WI38 (cell line): Measurements from ENCODE around the gene CWC15.

Experiments
- H3K4me3 ChIP-seq: 2 replicates; pipeline ENCODE4 v1.5.1; 2011; ENCODE audit warnings: low read depth, mild to moderate bottlenecking, control low read depth, low read length
- TF ChIP-seq, protein P1 (sequence below): IDR thresholded peaks from 2 replicates; pipeline ENCODE4 v1.5.1; 2012; ENCODE audit warnings: low read depth, mild to moderate bottlenecking, control low read depth, low read length

CWC15 gene

DNA sequence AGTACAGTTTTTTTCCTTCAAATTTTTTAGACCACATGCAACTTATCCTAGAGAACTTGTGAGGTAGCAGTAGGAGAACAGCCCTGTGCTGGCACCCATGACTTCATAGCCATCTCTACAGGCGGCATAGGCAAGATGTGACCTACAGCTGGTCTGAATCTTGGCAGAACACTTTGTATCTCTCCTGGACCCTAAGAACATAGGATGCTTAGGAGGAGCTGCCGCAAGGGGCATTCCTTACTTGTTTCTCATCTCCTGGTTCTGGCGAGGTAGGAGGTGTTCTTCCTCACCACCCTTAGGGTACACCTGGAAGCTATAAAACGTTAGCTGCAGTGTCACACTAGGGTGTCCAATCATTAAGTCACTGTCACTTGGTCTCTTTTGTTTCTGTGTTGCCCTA, 16.4 kb downstream of the CWC15 start:
- H3K4me3 ChIP-seq: no peak overlapping the region
- TF ChIP-seq, protein P1, sequence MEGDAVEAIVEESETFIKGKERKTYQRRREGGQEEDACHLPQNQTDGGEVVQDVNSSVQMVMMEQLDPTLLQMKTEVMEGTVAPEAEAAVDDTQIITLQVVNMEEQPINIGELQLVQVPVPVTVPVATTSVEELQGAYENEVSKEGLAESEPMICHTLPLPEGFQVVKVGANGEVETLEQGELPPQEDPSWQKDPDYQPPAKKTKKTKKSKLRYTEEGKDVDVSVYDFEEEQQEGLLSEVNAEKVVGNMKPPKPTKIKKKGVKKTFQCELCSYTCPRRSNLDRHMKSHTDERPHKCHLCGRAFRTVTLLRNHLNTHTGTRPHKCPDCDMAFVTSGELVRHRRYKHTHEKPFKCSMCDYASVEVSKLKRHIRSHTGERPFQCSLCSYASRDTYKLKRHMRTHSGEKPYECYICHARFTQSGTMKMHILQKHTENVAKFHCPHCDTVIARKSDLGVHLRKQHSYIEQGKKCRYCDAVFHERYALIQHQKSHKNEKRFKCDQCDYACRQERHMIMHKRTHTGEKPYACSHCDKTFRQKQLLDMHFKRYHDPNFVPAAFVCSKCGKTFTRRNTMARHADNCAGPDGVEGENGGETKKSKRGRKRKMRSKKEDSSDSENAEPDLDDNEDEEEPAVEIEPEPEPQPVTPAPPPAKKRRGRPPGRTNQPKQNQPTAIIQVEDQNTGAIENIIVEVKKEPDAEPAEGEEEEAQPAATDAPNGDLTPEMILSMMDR: no peak

DNA sequence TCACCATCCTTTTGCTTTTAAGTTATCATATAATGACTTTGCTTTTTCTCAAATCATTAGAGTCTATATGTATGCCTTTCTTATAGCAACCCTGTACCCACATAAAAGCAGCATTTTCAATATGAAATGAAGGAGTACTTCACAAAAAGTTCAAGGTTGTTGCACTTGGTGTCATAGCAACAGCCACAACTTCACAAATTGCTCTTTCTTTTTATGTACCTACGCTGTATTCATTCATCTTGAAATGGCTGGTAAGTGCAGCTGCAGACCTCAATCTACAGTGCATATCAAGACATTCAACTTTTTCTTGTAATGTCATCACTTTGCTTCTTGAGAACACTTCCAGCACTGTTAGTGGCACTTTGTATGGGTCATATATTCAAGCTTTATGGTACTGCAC, 18.6 kb downstream of the CWC15 start:
- H3K4me3 ChIP-seq: no peak overlapping the region
- TF ChIP-seq, protein P1: no peak

DNA sequence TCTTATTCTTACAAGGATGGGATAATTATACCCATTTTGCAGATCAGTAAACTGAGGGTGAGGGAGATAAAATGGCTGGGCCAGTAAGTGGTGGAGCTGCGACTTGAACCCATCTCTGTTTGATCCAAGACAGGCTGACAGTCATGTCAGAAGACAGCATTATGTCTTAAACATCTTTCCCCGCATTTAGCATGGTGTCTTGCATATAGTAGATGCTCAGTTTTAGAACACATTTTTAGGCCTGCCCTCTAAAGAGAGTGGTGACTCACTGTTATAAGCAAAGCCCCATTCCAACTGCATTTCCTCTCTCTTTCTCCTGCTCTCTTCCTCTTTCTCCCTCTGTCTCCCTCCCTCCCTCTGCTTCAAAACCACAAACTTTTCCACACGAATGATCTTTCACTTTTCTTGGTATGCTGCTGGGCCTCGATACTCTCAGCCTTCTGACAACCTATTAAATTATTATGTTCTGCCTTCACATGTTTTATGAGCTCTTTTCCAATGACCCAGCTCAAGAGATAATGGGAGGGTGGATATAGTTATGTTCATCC, 25.2 kb downstream of the CWC15 start:
- no peak overlapping the region for H3K4me3 ChIP-seq
- TF ChIP-seq, protein P1: no peak

DNA sequence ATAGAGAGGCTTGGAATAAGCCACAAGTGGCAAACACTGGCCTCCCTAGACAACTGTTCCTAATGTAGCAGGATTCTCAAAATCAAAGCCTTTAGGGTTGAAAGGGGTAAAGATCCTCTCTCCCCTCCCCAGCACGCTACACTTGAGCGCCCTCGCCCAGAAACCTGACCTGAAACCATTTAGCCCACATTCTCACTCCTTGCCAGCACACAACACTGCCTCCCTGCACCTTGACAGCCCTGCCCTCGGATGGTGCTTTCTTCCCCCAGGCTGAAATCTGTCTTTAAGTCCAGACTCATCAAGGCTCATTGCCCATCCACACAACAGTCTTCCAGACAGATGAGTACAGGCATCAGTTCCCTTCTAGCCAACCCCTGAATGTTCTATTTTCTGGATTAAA, 26.5 kb downstream of the CWC15 start:
- TF ChIP-seq, protein P1: no peak
- no peak overlapping the region for H3K4me3 ChIP-seq

DNA sequence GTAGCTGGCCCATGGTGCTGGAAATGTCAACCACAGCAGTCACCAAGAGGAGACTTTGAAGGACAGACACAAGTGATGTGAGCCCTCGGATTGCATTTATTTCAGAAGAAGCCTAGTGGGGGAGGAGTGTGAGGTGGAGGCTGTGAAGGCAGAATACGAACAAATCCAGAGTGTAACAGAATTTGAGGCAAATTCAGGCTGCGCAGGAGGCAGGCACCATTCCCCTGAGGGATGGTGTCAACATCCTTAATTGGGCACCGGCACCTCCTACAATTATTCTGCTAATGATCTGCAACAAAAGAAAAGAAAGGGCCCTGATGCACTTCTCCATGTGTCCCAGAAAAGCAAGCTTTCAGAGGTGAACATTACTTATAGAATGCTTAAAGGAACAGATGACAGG, 32.2 kb downstream of the CWC15 start:
- H3K4me3 ChIP-seq: no peak overlapping the region
- TF ChIP-seq, protein P1: no peak

DNA sequence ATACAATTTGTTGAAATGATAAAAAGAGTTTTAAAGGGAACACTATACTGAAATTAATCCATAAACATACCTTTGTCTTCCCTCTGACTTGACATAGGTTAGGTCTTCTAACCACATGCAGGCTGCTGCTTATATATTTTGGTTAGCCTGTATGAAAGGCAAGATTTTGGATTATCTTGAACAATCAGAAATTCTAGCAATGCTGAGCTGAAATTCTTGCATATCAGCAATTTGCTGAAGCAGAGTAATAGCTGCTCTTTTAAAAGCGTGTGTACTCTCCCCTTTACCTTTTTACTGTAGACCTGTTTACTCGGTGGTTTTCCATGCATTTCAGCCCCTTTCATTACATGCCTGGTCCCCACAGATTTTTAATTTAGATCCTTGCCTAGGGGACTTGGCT, 34.0 kb downstream of the CWC15 start:
- TF ChIP-seq, protein P1: no peak
- H3K4me3 ChIP-seq: no peak overlapping the region

DNA sequence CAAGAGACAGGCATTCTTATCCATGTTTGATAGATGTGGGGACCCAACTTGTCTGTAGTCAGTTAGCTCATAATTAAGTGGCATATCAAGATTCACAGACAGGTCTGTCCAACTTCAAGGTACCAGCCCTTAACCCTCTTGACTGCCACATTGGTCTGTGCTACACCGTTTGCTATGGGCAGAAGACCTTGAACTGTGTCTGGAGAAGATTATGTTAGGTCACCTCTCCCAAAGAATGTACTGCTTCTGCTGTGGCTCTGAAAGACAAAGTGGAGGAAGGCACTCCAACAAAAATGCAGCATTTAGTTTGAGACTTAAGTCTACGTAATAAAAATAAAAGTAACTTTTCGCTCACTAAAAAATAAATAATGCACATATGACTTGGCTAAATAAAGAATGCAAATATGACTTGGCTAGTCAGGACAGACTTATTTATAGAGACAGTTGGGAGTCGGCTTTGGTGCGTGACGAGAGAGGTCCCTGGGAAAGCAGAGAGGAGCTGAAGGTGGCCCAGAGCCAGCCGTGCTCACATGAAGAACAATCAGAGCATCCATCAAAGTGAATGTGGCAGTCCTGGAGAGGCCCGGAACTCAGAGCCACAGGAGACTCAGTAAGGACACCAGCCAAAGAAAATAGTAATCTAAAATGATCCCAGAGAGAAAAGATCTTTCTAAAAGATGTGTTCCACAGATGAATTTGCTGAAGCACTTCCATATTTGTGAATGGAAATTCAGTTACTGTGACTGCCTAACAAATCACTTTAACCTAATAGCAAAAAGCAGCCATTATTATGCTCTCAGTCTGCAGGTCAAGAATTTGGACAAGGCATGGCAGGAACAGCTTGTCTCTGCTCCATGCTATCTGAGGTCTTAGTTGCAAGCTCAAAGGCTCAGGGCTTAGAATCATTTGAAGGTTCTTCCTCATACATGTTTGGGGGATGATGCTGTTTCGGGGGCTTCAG, 35.0 kb downstream of the CWC15 start:
- TF ChIP-seq, protein P1: no peak
- no peak overlapping the region for H3K4me3 ChIP-seq
